HG02970 (cell line): ENCODE results near the gene KRT85.
"Not testable (repeated sequence)": the region's sequence is repeated elsewhere in the genome, so short reads cannot be mapped to it uniquely, and the experiment has no call there.

Experiments
- ATAC-seq: cut with Tn5 transposase; IDR thresholded peaks from one replicate; pipeline ENCODE4 v1.9.1; 2021; ENCODE audit warnings: mild to moderate bottlenecking, moderate library complexity, moderate number of reproducible peaks; ENCODE audit not compliant: unreplicated experiment, low FRiP score

KRT85 gene

DNA sequence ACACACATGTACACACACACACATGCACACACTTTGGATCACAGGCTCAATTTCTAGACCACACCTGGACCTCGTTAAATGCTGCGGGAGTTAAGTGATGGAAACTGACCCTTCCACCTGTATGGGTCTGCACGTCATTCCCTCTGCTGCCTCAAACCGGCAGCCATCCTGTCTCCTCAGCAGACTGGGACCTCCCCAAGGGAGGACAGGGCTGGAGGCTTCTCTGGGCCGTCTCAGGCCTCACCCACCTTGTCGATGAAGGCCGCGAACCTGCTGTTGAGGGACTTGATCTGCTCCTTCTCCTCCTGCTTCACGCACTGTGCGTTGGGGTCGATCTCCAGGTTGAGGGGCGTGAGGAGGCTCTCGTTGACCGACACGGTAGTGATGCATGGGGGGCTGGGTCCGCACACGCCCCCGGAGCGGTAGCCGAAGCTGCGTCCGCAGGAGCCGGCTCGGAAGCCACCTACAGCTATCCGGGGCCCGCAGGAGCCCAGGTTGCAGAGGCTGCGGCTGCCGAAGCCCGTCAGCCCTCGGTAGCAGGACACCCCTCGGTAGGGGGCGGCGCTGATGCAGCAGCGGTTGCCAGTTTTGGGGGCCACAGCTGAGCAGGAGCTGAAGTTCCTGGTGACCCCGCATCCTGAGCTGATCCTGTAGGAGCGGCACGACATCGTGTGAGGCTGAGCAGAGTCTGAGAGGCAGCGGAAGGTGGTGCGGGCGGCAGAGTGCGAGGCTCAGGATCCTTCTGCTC, at the start of gene KRT85:
KRT85 (minus strand) TSS at position 744 of the 748 bp plus-strand sequence; CDS start at position 668, 76 bp downstream.
- ATAC-seq: no peak

- no peak for ATAC-seq
Measured at GRCh38 chr12:52416795-52417194, 49.5 kb upstream of the KRT85 start.

GRCh38 chr12:52415870-52416750, 48.8 kb upstream of the KRT85 start:
- no peak for ATAC-seq

GRCh38 chr12:52414936-52415335, 47.7 kb upstream of the KRT85 start:
- ATAC-seq: no peak

DNA sequence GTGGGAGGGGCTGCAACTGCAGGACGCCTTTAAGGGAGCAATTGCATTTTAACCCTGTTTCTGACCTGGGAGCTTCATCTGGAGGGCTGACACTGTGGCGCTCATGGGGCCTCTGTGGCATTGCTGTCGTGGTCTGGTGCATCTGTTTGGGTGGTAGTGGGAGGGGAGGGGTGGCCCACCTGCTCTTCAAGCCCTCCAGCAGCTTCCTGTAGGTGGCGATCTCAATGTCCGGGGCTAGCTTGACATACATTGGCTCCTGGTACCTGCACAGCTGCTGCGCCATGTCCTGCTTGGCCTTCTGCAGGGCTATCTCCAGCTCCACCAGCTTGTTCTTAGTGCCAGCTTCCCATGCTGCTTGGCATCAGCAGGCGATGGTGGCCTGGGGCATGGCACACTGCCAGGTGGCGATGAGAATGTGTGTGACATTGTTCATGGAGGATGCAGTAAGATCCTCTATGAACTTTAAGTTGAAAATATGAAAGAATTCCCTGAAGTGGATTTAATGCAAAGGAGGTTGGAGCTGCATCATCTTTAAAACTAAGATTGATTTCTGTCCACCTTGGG, 46.6 kb upstream of the KRT85 start:
- ATAC-seq: no peak

GRCh38 chr12:52413202-52413601, 45.9 kb upstream of the KRT85 start:
- no peak for ATAC-seq

DNA sequence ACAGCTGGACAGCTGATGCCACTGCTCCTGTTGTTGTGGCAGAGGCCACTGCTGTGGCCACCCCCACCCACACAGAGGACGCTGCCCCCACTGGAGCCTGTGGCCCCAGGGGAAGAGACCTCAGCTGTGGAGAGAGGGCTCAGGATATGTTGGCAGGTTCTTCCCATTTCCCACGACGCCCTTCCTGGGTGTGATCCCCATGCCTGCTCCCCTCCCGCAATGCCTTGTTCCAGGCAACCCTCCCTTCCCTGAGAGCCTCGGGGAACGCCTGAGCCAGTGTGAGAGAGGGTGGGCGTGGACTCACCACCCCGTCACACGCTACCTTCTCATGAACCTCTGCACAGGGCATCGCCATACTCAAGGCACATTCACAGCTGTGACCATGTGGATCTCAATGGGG, 44.5 kb upstream of the KRT85 start:
- ATAC-seq: no peak

DNA sequence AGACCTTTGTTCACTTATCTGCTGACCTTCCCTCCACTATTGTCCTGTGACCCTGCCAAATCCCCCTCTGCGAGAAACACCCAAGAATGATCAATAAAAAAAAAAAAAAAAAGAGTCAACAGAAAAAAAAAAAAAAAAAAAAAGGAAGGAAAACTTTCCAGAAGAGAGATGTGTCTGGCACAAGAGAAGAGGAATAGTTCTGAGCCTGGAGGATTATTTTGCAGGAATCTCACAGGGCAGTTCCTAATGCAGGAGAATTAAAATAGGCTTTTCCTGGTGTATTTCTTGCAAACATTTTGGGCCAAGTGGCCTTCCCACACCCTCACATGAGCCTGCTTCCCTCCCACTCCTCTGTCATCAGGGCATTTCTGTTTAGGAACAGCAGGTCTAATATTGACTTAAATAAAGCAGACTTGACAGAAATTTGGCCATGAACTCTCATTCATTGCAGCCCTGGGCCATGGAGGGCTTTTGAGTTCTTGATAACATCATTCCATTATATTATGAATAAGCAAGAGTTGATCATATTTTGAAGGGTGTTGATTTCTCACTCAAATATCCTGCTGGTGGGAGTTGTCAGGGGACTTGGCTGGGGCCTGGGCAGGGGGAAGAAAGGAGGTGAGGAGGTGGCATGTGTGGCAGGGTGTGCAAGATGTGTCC, 43.4 kb upstream of the KRT85 start:
- not testable (repeated sequence) for ATAC-seq

DNA sequence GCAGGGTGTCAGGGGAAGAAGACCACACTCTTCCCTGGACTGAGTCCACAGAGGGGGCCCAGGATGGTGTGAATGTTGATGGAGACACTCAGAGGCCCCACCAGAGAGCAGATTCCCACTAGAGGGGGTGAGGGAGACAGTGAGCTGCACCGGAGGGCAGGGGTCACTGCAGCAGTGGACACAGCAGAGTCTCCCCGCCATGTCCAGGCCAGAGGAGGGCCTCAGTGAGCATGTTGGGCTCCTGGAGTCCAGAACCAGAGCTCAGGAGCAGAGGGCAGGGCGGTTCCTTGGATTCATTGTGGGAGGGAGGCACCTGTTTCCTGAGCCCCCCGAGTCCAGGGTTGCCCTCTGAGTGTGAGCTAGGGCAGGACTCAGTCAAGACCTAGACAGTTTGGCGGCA, 40.6 kb upstream of the KRT85 start:
- no peak for ATAC-seq

GRCh38 chr12:52405922-52406385, 38.7 kb upstream of the KRT85 start, which contains the start of gene KRT82:
Gene KRT82, minus strand, starts transcription at chr12:52406335. Its CDS starts 58 bp downstream, at chr12:52406277.
- no peak for ATAC-seq

DNA sequence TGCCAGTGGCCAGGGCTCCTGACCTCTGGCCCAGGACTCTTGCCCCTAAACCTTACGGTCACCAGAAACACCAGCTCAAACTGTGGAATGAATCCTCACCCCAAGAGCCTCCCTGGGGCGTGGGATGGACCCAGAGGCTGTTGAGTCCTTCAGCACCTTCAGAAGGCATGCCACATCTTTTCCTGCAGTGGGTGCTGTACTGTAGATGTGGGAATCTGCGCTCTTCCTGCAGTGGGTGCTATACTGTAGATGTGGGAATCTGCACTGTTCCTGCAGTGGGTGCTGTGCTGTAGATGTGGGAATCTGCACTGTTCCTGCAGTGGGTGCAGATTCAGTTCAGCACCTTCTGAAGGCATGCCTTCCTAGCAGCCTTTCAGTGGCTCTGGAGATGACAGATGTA, 37.7 kb upstream of the KRT85 start:
- ATAC-seq: no peak

GRCh38 chr12:52403561-52403960, 36.3 kb upstream of the KRT85 start:
- no peak for ATAC-seq

DNA sequence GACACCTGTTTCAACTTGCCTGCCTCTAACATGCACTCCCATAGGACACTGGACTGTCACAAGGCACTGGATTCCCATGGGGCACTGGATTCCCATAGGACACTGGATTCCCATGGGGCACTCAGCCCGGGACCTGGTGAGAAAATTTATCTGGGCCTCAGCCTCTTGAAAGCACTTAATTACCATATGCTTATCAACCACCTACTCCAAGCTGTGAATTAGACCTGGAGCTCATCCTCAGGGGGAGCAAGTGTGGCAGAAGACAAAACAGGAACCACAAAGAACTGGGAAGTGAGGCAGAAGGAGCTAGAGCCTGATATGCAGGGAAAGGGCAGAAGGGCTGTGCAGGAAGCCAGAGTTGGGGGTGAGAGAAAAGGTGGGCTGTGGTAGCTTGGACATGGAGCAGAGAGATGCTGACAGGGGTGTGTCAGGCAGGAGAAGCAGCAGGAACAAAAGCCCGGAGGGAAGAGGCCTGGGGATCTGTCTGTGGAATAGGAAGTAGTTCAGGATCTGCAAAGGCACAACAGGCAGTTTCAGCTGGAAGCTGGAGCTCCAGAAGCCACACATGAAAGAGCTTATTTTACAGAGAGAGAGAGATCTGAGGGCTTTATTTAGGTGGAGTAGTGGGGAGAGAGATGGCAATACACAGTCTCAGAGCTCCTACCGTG, 35.7 kb upstream of the KRT85 start:
- ATAC-seq: no peak

DNA sequence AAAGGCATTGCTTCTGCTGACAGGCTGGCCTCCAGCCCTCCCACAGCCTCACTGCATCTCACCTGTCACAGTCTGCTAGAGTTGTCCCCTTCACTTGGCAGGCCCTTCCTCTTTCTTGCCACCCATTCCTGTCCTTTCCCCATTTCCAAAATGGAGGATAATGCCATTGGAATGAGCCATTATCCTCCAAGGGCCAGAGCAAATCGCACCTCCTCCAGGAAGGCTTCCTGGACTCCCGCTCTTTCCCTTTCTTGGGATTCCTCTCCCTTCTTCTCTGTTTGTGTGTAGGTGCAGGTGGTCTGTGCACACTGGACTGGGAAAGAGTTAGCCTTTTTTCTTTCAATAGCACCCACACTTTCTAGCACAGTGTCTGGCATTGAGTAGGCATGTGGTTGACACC, 35.1 kb upstream of the KRT85 start:
- ATAC-seq: no peak

GRCh38 chr12:52401926-52402325, 34.6 kb upstream of the KRT85 start:
- ATAC-seq: no peak

GRCh38 chr12:52401526-52401925, 34.2 kb upstream of the KRT85 start:
- ATAC-seq: no peak

DNA sequence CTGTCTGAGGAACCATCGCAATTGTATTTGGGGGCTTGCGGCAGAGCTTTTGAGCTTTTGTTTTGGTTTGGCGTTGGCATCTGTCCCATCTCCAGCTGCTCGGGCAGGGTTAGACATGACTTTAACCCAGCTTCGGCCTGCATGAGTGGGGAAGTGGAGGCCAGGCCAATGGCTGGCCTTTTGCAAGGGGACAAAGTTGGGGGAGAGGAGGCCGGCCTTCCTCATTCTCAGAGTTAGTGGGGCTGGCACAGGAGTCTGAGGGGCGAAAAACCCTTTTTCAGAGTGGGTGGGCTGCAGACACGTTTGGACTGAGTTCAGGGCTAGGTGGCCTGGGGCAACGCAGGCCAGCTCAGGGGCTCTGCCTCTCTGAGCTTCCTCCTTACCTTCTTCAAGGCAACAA, 33.6 kb upstream of the KRT85 start:
- no peak for ATAC-seq

DNA sequence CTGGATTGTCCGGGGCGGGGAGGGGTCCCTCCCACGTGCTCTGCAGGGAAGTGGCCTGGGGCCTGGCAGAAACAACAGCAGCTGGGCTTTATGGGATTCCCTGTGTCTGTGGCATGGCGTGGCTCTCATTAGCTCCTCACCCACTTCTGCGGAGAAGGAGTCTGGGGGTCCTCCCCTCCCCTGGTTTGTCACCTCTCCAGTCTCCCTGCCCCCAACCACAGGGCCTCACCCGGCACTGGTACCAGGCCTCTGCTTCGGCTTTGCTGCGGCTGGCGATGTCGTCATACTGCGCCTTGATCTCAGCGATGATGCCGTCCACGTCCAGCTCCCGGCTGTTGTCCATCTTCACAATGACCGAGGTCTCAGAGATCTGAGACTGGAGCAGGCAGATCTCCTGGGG, 32.5 kb upstream of the KRT85 start:
- ATAC-seq: no peak

DNA sequence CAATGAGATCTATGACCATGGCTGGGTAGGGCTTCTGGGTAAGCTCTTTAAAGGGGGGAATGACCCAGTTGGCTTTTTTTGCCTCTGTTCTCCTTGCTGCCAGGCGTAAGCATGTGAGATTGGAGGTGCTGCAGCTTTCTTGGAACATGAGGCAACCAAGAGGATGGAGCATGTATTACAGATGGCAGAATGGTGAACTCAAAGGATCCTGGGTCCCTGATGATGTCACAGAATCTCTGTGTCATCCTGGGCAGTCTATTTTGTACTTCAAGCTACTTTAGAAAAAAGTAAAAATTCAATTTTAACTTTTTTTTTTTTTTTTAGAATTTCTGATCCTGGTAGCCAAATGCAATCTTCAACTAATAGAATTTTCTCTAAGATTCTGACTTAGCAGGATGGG, 30.9 kb upstream of the KRT85 start:
- ATAC-seq: no peak

DNA sequence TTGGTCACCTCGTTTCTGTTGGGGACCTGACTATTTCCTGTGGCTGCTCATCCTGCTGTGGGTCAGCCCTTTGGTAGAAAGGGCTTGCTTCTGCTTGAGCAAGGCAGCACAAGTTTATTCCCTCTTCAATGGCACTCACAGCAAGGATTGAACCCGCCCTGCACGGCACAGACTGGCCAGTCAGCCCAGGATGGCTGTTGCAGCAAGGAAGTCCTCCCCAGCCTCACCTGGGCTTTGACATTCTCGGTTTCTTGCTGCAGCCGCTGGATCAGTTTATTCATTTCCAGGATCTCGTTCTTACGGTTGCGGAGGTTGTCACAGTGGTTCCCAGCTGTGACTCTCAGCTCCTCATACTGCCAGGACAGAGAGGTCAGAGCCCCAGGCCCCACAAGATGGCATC, 29.4 kb upstream of the KRT85 start:
- ATAC-seq: no peak
